Adipose tissue (tissue), 3 donors: Measurements from ENCODE around the gene LIPG. TPM values are rescaled to one million over a fixed set of nuclear protein-coding genes. Genes with fewer than 3 reads are reported as not detected.

Source experiments
- H3K27ac ChIP-seq: one replicate; pipeline ENCODE4 v1.5.1; 2013; ENCODE audit warnings: low read depth, low read length
- WGBS, 3 donors: extraction: QIAGEN DNeasy Blood & Tissue Kit; methylation state at CpG; one replicate each; pipeline ENCODE4 v1.1.7; 2013; 5-methylcytosine and 5-hydroxymethylcytosine counted together
- polyA plus RNA-seq, 3 donors: library from polyadenylated mRNA; stranded (reverse); fragments of 200-250 nt; gene quantifications; one replicate each; pipeline ENCODE4 v1.2.3, GENCODE V29; 2013
- donor health status: healthy with polysubstance abuse.
- donor health status: Bipolar disorder and iron deficiency.
- donor health status: healthy.

Gene LIPG
- polyA plus RNA-seq, 3 donors = 1.0 to 6.8 (median 1.4) TPM

DNA sequence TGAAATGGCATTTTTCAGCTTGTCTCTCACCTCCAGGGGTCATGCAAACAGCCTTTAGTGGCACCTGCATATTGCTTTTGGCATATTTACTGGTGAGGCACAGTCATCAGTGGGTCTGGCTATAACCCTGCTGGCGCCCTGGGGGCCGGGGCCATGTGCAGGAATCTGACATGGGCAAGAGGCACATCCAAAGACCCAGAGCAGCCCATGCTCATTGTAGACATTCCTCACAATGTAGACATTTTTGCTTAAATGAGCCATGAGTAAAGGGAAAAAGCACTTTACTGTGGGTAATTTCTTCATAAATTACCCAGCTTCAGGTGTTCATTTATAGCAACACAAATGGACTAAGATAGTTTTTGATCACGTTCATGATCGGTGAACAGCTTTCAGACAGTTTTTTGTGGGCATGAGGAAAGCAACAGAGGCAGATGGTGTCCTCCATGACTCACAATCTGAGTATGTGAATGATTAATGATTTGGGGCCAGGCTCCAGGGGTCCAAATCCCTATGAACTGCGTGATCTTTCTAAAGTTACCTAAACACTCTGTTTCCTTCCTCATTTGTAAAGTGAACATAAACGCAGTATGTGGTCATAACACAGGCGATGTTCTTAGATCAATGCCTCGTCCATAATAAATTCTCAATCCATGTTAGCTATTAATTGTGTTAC is 85.8 kb downstream of the LIPG start:
- WGBS, 3 donors = 68 to 84% (median 71%) methylated on average over 8 of the region's 8 CpGs

DNA sequence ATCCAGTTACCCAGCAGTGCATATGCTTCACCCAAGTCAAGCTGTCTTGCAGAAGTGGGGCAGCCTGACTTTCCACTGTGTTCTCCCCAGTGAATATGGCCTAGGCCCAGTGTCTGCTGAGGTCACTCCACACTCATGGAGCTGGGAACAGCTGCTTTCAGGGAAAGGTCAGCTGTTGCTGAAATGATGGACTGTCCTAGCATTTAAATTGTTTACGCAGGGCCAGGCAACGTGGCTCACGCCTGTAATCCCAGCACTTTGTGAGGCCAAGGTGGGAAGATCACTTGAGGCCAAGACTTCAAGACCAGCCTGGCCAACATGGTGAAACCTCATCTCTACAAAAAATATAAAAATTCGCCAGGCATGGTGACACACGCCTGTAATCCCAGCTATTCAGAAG is 86.5 kb downstream of the LIPG start:
- H3K27ac ChIP-seq = no peak overlapping the region
- 63 to 86% (median 82%) methylated on average over 5 of the region's 5 CpGs for WGBS, 3 donors

More for the DNA sequence above, 85.8 kb downstream of the LIPG start:
- H3K27ac ChIP-seq = no peak overlapping the region

Other genes starting within 250 kb of the LIPG start
- 10 to 100 TPM; 13.9 to 36.6 (median 14.4) TPM for gene DYM, start 101.4 kb upstream of the LIPG start, polyA plus RNA-seq
- 10 to 100 TPM; 40.4 to 42.7 (median 41.6) TPM for gene C18orf32, start 74.8 kb upstream of the LIPG start, polyA plus RNA-seq
- 1,000 to 10,000 TPM; 2,449 to 3,617 (median 2,656) TPM for gene RPL17, start 69.6 kb upstream of the LIPG start, polyA plus RNA-seq